Tibial nerve (tissue), 4 donors: Measurements from ENCODE around the gene OR4C6.

Experiments
- CTCF ChIP-seq, 5 experiments: fragments of 200-600 bp in 3 of 5; fragments of 450-650 bp in 2 of 5; sonication (generic) in 3 of 5; IDR thresholded peaks; one replicate each; pipeline ENCODE4 v1.5.1; 2016 to 2019; ENCODE audit warnings: antibody characterized with exemption in 5 of 5, mild to moderate bottlenecking in 3 of 5, moderate library complexity in 2 of 5
- EP300 ChIP-seq, 2 donors: sonication (generic); formaldehyde crosslinking; IDR thresholded peaks; one replicate each; pipeline ENCODE4 v1.6.1; 2017; ENCODE audit warnings: antibody characterized with exemption in 2 of 2, mild to moderate bottlenecking in 1 of 2
- POLR2A ChIP-seq, 2 donors: fragments of 450-650 bp; IDR thresholded peaks; one replicate each; pipeline ENCODE4 v1.6.1; 2017; ENCODE audit warnings: antibody characterized with exemption in 2 of 2, mild to moderate bottlenecking in 2 of 2, moderate library complexity in 2 of 2

GRCh38 chr11:55661901-55662300, at the start of gene OR4C6:
- no peak for TF ChIP-seq CTCF (IDR thresholded peaks at IDR 0.05)
- no peak for TF ChIP-seq POLR2A (IDR thresholded peaks at IDR 0.05)
- no peak for TF ChIP-seq EP300 (IDR thresholded peaks at IDR 0.05)
